Measurements from ENCODE around the gene SELP. TPM values are rescaled to one million over a fixed set of nuclear protein-coding genes. Genes with fewer than 3 reads are reported as not detected.

The SELP gene
- total and polyA plus RNA-seq, 7 donors, result 1.1 to 3.9 (median 1.3) TPM

GRCh38 chr1:169572187-169572586, 57.7 kb downstream of the SELP start:
- no peak for TF ChIP-seq CTCF (IDR thresholded peaks at IDR 0.05)
- 43 to 72% (median 66%) methylated on average over 1 of the region's 1 CpG for WGBS, 3 donors
- DNase-seq, result no peak
- H3K4me1 ChIP-seq, result no peaks in the 10 kb centered on the region
- no peaks in the 10 kb centered on the region for H3K36me3 ChIP-seq (ENCODE audit: insufficient read depth in 1 of 2, low read depth in 1 of 2)
- H3K27me3 ChIP-seq (ENCODE audit: insufficient read depth in 3 of 3, low read length in 2 of 3), result no peaks in the 10 kb centered on the region
- intact Hi-C loops (cut with DNase I), result no loop called here
- no peak overlapping the region for H3K27ac ChIP-seq
- H3K9me3 ChIP-seq, result no peaks in the 10 kb centered on the region
- H3K4me3 ChIP-seq, result no peak overlapping the region
- no peak for ATAC-seq

GRCh38 chr1:169571450-169571849, 58.5 kb downstream of the SELP start:
- DNase-seq (no peak), ATAC-seq (no peak)
- Histone ChIP-seq H3K4me1 (no peaks in the 10 kb centered on the region), H3K4me3 (no peak overlapping the region), H3K36me3 (ENCODE audit: insufficient read depth in 1 of 2, low read depth in 1 of 2) (no peaks in the 10 kb centered on the region), H3K27ac (no peak overlapping the region), H3K9me3 (no peaks in the 10 kb centered on the region), H3K27me3 (ENCODE audit: insufficient read depth in 3 of 3, low read length in 2 of 3) (no peaks in the 10 kb centered on the region)
- TF ChIP-seq CTCF (IDR thresholded peaks at IDR 0.05), result no peak
- intact Hi-C loops (cut with DNase I), result no loop called here
- 47 to 72% (median 58%) methylated on average over 3 of the region's 3 CpGs for WGBS, 3 donors

GRCh38 chr1:169570172-169570574, 59.8 kb downstream of the SELP start:
- ATAC-seq (no peak), DNase-seq (no peak)
- H3K9me3 ChIP-seq, result no peaks in the 10 kb centered on the region
- no peaks in the 10 kb centered on the region for H3K27me3 ChIP-seq (ENCODE audit: insufficient read depth in 3 of 3, low read length in 2 of 3)
- H3K4me1 ChIP-seq, result no peaks in the 10 kb centered on the region
- TF ChIP-seq CTCF (IDR thresholded peaks at IDR 0.05), result no peak
- no peak overlapping the region for H3K27ac ChIP-seq
- H3K36me3 ChIP-seq (ENCODE audit: insufficient read depth in 1 of 2, low read depth in 1 of 2), result no peaks in the 10 kb centered on the region
- no peak overlapping the region for H3K4me3 ChIP-seq
- intact Hi-C loops (cut with DNase I), result no loop called here
- WGBS, 3 donors, result 43 to 61% (median 56%) methylated on average over 1 of the region's 1 CpG

GRCh38 chr1:169568497-169568896, 61.4 kb downstream of the SELP start:
- no peaks in the 10 kb centered on the region for H3K9me3 ChIP-seq
- no peak overlapping the region for H3K4me3 ChIP-seq
- H3K4me1 ChIP-seq, result no peaks in the 10 kb centered on the region
- 28 to 54% (median 29%) methylated on average over 1 of the region's 1 CpG for WGBS, 3 donors
- H3K36me3 ChIP-seq (ENCODE audit: insufficient read depth in 1 of 2, low read depth in 1 of 2), result no peaks in the 10 kb centered on the region
- intact Hi-C loops (cut with DNase I), result no loop called here
- no peak overlapping the region for H3K27ac ChIP-seq
- DNase-seq, result no peak
- no peak for TF ChIP-seq CTCF (IDR thresholded peaks at IDR 0.05)
- no peaks in the 10 kb centered on the region for H3K27me3 ChIP-seq (ENCODE audit: insufficient read depth in 3 of 3, low read length in 2 of 3)
- ATAC-seq, result no peak
